Skeletal muscle cell (primary cell): ENCODE results near the gene THEM5.

Experiments used
- DNase-seq: peaks from one replicate; pipeline ENCODE4 v3.0.0-alpha.2; 2010; ENCODE audit warnings: low read depth
- H3K4me3 ChIP-seq: 2 replicates; pipeline ENCODE4 v1.5.1; 2011; ENCODE audit warnings: low read depth, mild to moderate bottlenecking, control low read depth, low read length, moderate library complexity

Gene THEM5

DNA sequence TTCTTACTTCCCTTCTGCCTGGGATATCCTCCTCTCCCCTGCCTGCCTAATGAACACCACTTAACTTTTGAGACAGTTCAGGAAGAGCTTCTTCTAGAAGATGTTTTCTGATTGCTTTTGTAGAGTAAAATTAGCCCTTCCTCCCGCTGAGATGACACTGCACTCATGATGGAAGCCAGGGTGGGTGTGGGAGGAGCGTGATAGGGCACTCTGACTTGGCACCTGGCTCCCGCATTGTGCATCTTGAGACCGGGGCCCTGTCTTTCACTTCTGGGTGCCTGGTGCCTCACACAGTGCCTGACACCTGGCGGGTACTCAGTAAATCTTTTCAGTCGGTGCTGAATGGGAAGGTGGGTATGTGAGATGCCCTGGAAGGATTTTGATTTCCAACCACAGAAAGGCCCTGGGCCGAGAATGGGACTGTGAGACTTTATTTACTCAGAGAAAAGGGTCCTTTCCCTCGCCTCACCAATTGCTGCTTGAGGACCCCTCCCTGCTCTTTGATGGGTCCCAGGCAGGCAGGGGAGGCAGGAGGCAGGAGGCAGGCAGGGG lies 6.8 kb downstream of the THEM5 start:
- no peak for DNase-seq
- no peak overlapping the region for H3K4me3 ChIP-seq

DNA sequence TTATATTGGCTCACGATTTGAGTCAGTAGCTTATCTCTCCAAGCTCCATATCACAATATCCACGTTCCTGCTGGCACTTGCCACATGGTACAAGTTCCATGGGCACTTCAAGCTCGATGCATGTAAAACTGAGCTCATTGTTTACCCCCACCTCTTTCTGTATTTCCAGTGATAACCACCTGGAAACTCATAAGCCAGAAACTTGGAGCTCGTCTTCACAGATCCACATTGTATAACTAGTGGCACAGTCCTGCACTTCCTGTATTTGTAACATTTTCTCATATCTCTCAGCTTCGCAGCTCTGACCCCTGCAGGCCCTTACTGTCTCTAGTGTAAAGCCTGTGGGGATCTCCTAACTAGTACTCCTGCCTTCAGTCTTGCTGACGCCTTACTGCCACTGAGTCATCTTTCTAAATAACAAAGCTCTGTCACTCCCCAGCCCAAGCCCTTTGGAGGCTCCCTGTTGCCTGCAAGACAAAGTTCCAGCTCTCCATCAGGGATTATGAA lies 7.4 kb downstream of the THEM5 start:
- DNase-seq, result peak; percentile 17
- no peak overlapping the region for H3K4me3 ChIP-seq

DNA sequence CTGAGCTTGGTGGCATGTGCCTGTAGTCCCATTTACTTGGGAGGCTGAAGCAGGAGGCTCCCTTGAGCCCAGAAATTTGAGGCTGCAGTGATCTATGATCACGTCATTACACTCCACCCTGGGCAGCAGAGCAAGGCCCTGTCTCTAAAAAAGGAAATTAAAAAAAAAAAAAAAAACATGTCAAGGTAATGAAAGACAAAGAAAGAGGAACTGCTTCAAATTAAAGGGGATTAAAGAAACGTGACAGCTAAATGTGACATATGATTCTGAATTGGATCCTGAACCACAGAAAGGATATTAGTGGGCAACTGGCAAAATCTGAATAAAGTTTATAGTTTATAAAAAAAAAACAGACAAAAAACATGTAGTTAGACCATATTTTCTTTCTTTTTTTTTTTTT lies 10.1 kb downstream of the THEM5 start:
- H3K4me3 ChIP-seq, result no peak overlapping the region
- DNase-seq, result no peak

DNA sequence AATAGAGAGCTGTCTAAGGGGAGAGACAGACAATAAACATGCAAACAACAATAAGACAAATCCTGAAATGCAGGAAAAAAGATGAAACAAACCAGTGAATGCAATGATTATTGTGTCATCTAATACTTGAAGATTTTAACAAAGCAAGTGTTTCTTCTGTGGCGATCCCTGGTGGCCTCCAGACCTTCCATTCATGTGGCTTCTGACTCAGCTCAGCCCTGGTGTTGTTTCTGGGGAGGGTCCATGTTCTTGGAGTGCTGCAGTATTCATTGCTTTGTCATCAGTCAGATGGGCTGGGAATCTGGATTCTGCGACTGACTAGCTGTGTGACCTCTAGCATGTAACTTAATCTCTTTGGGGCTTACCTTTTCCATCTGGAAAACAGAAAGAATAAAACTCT lies 12.4 kb downstream of the THEM5 start:
- DNase-seq, result peak; percentile 52

DNA sequence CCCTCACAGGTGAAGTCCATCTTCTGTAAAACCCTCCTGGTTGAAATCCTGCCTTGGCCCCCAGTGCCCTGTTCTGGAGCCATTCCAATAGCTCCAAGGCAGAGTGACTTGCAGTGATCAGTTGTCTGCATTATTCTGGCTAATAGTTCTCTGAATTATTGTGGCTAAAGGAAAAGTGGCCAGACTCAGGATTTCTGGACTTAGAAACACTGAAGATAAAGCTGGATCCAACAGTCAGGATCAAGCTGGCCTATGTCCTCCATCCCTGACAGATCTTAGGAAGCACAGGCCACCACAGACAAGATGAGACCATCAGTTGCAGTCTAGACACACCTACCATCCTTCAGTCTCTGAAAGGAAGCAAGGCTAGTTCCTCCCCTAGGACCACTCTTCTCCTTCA lies 13.1 kb downstream of the THEM5 start:
- no peak for DNase-seq
- H3K4me3 ChIP-seq, result no peak overlapping the region

More for the DNA sequence above, 12.4 kb downstream of the THEM5 start:
- H3K4me3 ChIP-seq, result no peak overlapping the region

DNA sequence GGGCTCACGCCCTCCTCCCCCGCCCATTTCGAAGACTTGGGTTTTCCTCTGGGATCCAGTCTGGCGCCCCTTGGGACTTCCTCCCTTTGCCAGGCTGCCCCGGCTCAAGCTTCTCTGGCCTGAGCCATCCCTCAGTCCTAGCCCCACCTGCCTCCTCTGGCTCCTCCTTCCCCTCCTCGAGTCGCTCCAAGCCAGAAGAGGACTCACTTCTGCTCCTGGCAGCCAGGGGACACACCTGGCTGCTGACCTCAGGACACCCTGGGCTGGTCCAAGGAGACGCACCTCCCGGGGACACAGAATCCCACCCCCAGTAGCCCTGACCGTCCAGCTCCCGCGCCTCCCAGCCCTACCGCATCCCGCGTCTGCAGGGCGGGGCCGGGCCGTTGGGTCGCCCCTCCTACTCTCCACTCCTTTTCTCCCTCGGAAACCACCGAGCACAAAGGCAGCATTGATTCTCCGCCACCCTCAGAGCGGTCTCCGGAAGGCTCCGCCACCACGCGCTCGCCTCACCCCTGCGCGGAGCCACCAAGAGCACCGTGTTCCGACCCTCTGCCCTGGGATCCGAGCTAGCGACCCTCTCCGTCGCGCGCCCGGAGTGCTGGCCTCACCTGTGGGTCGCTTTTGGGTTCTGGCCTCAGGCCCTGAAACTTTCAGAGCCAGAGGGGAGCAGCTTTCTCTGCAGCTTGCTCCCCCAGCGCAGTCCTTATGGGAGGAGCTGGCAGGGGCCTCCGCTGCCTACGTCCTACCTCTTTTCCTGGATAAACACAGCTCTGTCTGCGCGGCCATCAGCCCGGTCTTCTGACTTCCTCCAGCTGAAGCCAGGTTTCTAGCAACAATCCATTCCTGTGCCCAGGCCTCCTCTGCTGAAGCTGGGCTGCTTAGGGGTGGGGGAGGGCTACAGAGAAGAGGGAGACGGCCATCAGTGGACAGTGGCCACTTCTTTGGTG lies 13.8 kb downstream of the THEM5 start, which contains the start of gene C2CD4D:
C2CD4D (minus strand) TSS at position 364 of the 947 bp plus-strand sequence. CDS start 831 bp downstream, outside the sequence.
- DNase-seq, result no peak
- H3K4me3 ChIP-seq, result peak within 1 kb of the TSS; percentile 34

DNA sequence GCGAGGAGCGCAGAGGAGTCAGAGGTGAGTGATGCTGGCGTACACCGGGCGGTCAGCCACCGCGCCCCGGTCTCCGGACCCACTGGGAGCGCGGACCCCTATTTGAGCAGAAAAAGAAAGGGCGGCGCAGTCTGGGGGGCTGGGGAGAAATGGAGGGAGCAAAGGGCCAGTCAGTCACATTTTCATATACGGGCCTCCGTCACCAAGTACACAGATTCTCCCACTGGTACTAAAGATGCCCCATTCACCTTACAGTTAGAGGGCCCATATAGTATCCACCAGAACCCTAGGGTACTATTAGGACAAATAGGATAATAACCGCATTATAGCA lies 14.5 kb downstream of the THEM5 start:
- no peak overlapping the region for H3K4me3 ChIP-seq

DNA sequence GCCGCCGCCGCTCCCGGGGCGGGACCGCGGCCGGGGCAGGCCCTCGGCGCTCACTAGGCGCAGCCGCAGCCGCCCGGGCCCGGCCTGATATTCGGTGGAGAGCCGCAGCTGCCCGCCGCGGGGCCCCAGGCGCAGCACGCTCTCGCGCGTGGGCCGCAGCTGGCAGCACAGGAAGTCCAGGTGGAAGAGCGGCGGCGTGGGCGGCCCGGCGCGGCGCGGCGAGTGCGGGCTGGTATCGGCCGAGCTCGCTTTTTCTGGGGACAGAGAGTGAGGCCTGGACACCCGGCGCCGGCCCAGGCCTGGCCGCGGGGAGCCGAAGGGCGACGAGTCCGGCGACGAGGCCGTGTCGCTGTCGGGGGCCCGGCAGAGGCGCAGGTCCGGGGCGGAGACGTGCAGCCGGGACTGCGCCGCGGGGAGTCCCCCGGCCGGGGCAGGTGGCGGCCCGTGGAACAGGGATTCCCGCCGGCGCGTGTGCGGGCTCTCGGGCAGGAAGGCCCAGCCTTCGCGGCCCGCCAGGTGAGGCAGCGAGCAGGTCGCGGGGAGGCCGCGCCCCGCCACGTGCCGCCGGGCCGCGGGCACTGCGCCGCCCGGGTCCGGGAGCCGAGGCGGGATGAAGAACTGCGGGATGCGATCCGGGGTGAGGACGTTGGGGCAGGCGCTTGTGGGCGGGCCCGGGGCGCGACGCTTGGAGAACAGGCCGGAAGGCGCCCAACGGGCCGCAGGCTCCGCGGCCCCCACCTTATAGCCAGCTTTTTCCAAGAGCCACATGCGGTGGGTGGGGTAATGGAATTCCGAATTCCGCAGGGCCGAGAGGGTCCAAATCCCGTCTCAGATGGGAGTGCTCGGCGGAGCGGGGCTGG lies 15.1 kb downstream of the THEM5 start:
- peak overlapping the region; percentile 34 for H3K4me3 ChIP-seq
- no peak for DNase-seq

More for the DNA sequence above, 14.5 kb downstream of the THEM5 start:
- DNase-seq, result no peak

DNA sequence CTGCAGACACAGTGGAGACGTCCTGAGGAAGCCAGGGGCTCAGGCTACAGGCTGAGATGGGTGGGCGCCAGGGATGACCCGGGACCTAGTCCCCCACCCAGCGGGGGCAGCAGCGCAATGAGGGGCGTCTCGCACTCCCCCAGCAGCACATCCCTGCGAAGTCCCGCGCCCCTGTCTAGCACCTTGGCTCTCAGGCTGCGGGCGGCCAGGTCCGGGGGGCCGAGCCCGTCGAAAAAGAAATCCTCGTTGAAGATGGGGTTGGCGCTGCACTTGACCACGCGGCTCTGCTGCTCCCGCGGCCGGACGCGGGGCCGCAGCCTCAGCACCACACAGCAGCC lies 15.7 kb downstream of the THEM5 start:
- H3K4me3 ChIP-seq, result no peak overlapping the region
- DNase-seq, result no peak

DNA sequence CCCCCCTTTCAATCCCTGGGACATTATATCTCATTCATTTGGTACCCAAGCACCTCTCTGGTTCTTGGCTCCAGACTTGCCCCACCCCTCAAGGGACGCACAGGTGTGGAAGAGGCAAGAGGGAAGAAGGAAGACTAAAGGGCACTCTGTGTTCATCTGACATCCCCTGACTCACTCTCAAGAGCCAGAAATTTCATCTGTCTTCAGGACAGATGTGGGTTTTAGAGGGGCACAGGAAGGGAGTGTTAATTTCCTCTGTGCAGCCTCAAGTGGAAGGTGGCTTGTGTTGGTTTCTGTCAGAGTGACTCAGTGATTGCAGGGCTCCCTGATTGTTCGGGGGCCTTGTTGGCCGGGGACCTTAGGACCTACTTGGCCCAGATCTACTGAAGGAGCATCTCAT lies 16.3 kb downstream of the THEM5 start:
- no peak for DNase-seq
- no peak overlapping the region for H3K4me3 ChIP-seq

DNA sequence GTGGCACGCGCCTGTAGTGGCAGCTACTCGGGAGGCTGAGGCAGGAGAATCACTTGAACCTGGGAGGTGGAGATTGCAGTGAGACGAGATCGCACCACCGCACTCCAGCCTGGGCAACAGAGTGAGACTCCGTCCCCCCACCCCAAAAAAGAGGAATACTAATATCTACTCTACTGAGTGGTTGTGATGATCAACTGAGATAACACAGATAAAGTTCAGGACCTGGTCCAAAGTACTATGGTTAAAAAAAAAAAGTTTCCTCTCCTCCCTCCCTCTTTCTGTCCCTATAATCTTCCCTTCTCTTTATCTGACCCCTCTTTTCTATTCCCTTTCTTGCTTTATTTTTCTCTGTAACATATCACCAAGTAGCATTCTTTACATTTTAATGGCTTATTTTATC lies 17.9 kb downstream of the THEM5 start:
- no peak for DNase-seq
- H3K4me3 ChIP-seq, result no peak overlapping the region

DNA sequence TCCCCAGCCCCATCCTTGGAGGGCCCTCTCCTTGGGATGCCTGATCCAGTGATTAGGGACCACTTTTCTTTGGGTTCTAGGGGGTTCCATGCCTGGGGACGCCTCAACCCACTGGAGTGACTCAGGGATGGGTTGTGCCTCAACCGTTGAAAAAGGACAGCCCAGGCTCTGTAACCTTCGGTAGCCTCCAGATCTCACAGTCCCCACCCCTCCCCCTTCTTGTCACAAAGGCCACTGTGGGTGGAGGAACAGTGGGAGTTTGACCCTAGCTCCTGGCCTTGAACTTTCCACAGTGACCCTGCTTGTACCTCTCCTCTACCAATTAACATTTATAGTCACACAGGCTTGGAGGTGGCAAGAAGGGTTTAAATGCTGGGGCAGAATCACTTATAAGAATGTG lies 19.3 kb downstream of the THEM5 start:
- DNase-seq, result no peak

DNA sequence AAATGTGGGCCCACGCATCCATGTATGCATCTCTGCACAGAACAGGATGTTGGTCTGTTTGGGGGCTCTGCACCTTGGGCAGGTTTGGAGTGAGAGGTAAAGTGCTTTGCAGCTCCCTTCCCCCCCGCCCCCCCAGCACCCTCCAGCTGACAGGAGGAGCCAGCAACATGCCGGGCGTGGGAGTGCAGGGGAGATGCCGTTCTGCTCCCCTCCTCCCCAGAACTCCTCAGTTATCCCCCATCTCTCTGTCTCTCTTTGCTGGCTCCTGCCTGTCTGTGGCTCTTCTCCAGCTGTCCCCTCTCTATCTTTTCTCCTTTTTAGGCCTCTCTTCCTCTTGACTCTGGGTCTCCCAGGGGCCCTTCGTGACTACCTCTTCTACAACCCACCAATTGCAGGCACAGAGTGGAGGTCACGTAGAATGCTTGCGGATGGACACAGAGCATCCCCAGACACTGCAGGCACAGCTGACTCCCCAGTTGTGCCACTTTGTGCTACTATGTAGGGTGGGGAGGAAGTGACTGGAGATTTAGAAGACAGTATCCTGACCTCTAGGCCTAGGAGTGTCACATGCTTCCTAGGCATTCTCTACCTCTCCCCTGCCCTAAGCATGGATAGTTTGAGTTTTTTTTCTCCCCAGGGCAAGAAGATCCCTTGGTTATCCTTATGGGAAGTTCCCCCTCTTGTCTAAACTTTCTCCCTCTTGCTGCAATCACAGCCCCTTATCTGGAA lies 20.2 kb downstream of the THEM5 start:
- no peak overlapping the region for H3K4me3 ChIP-seq
- DNase-seq, result no peak

More for the DNA sequence above, 19.3 kb downstream of the THEM5 start:
- no peak overlapping the region for H3K4me3 ChIP-seq

DNA sequence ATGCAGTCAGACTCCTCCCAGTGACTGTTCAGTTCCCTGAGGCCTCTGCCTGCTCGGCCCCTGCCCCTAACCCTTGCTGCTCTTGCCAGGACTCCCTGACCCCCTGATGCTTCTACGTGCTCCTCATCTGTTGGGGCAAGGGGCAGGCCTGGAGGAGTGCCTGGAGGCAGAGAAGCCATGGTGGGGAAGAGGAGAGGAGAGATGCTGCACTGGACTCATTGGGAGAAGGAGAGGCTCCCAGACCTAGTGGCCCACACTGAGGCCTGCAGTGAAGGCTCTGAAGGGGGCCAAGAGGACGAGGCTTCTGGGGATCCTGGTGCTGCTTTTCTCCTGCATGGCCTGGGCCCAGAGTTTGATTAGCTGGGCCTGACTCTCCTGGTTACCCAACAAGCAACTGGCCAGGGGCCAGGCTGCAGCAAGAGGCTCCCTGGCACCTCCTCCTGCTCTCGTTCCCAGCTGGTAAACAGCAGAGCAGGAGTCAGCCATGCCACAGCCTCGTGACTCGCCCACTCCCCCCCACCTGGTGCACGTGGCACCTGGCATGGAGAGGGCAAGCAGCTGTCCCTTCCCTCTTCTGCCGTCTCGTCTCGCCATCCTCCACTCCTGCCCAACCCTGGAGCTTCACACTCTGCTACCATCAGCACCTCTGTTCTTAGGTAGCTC lies 21.1 kb downstream of the THEM5 start:
- no peak overlapping the region for H3K4me3 ChIP-seq
- DNase-seq, result peak; percentile 10

DNA sequence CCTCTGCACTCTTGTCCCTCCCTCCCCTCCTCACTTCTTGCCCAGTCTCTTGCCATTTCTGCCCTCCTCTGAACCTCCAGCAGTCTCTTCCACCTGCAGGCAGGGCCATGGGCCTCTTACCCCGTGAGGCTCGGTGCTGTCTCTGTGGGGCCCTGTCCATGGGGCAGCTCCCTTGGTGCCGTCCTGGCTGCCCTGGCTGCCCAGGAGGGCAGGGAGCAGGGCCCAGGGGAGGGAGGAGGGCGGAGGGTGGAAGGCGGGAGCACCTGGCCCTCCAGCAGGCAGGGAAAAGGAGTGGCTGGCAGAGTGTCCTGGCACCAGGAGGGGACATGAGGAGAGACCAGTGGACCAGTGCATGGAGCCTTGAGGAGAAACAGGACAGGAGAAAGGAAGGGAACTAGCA lies 21.9 kb downstream of the THEM5 start, which contains the start of gene RORC:
RORC (minus strand) TSS at position 198 of the 400 bp plus-strand sequence; CDS start at position 160, 38 bp downstream.
- H3K4me3 ChIP-seq, result no peak within 1 kb of the TSS
- DNase-seq, result no peak

DNA sequence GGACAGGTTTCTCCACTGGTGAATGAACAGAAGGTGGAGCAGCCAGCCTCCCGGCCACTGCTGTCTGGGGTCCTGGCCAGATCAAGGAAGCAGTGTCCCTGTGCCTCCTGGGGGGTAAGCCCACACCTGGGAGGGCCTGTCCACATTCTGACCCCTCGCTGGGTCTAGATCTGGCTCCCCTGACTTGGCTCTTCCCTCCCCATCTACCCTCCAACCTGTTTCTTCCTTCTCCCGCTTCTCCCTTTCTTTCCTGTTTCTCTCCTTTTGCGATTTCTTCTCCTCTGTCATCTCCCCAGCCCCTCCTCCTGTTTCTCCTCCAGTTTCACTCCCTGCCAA lies 22.3 kb downstream of the THEM5 start:
- no peak for DNase-seq
- no peak overlapping the region for H3K4me3 ChIP-seq

DNA sequence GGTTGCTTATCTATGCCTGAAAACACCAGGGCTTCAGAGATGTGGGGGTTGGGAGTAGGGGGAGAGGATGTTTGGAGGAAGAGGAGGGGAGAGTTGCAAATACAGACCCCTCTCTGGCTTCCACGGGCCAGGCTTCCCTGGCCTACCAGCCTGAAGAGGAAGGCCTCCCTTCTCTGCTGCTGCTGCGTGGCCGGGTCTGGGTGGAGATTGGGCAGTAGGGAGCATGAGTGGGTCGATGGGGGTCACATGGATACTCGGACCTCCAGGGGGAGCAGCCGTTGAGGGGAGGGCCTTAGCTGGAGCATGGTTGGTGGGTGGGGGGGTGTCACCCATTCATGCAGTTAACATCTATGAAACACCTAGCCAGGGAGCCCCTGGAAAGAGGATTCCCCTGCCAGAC lies 23.5 kb downstream of the THEM5 start:
- H3K4me3 ChIP-seq, result no peak overlapping the region
- no peak for DNase-seq

DNA sequence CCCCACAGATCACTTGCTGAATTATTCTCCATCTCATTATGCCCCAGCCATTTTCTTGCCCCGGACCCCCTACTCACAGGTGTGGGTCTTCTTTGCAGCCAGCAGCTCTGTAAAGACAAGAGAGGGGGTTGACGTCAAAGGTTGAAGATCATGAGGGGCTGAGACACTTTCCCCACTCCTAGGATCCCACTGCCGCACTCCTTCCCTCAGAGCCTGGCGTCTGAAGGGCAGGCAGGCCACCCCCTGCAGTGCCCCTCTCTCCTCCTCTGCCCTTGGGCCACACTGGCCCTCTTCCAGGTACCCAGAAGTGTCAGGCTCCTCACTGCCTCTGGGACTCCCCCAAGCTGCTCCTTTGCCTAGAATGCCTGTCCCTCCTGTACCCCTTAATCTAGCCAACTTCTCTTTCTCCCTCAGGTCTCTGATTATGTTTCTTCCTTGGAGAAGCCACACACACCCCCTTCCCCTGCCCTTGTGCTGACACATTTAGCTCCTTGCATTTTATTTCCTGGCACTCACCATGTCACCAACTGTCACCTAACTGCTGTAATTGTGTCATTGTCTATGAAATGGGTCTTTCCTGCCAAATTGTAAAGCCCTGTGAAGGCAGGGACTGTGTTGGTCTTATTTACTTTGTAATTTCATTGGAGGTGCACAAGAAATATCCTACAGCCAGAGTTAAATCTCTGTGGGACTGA lies 24.0 kb downstream of the THEM5 start:
- no peak for DNase-seq
- no peak overlapping the region for H3K4me3 ChIP-seq
